DMS53 treated with DMSO at 0.1 percent for 48 hours (cell line): ENCODE results near the gene MB21D2.
"Not testable (repeated sequence)": the region's sequence is repeated elsewhere in the genome, so short reads cannot be mapped to it uniquely, and the experiment has no call there.

ENCODE experiments used
- DNase-seq: peaks from one replicate; lab custom pipeline; 2025; ENCODE audit not compliant: unreplicated experiment; lab: John Stamatoyannopoulos, UW

Gene MB21D2

GRCh38 chr3:192862408-192863090, 55.1 kb downstream of the MB21D2 start:
- no peak for DNase-seq

GRCh38 chr3:192861972-192862371, 55.7 kb downstream of the MB21D2 start:
- no peak for DNase-seq

GRCh38 chr3:192860454-192860853, 57.2 kb downstream of the MB21D2 start:
- DNase-seq: no peak

GRCh38 chr3:192858849-192859585, 58.6 kb downstream of the MB21D2 start:
- DNase-seq: no peak

- no peak for DNase-seq
Observed at GRCh38 chr3:192857260-192857661, 60.4 kb downstream of the MB21D2 start.

GRCh38 chr3:192855434-192855833, 62.2 kb downstream of the MB21D2 start:
- no peak for DNase-seq

GRCh38 chr3:192851821-192852372, 65.8 kb downstream of the MB21D2 start:
- peak; percentile 64 for DNase-seq

GRCh38 chr3:192850451-192850981, 67.1 kb downstream of the MB21D2 start:
- no peak for DNase-seq

- DNase-seq: not testable (repeated sequence)
Observed at GRCh38 chr3:192849821-192850220, 67.8 kb downstream of the MB21D2 start.

GRCh38 chr3:192848371-192849233, 69.1 kb downstream of the MB21D2 start:
- no peak for DNase-seq

GRCh38 chr3:192847941-192848340, 69.7 kb downstream of the MB21D2 start:
- DNase-seq: no peak

- no peak for DNase-seq
Observed at GRCh38 chr3:192845526-192845855, 72.2 kb downstream of the MB21D2 start.

GRCh38 chr3:192844836-192845525, 72.7 kb downstream of the MB21D2 start:
- DNase-seq: no peak

GRCh38 chr3:192844486-192844765, 73.2 kb downstream of the MB21D2 start:
- no peak for DNase-seq

- no peak for DNase-seq
Observed at GRCh38 chr3:192843723-192844485, 73.8 kb downstream of the MB21D2 start.

- no peak for DNase-seq
Observed at GRCh38 chr3:192843119-192843518, 74.5 kb downstream of the MB21D2 start.

GRCh38 chr3:192842711-192843110, 74.9 kb downstream of the MB21D2 start:
- no peak for DNase-seq

- DNase-seq: no peak
Observed at GRCh38 chr3:192842138-192842537, 75.5 kb downstream of the MB21D2 start.

GRCh38 chr3:192841428-192841827, 76.2 kb downstream of the MB21D2 start:
- DNase-seq: no peak
